CD4-positive, alpha-beta T cell treated with Interferon alpha-2 for 1 hour (primary cell): ENCODE data around the gene TPCN1.
A peak's percentile ranks its signal among the peaks of the same experiment; 100 is the strongest.

Experiments used
- DNase-seq, 2 donors: peaks; one replicate each; pipeline ENCODE4 v3.0.0-alpha.2; 2020 to 2022

TPCN1 gene

DNA sequence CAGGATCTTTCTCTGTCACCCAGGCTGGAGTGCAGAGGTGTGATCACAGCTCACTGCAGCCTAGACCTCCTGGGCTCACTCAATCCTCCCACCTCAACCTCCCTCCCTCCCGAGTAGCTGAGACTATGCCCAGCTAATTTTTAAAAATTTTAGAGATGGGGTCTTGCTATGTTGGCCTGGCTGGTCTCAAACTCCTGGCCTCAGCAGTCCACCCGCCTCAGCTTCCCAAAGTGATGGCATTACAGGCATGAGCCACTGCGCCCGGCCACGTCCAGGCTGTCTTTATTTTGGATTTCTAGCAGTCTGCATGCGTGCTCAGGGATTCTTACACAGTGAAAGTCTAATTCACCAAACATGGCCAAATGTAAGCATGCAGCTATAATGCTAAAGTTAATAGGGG lies 95.9 kb downstream of the TPCN1 start:
- no peak for DNase-seq

DNA sequence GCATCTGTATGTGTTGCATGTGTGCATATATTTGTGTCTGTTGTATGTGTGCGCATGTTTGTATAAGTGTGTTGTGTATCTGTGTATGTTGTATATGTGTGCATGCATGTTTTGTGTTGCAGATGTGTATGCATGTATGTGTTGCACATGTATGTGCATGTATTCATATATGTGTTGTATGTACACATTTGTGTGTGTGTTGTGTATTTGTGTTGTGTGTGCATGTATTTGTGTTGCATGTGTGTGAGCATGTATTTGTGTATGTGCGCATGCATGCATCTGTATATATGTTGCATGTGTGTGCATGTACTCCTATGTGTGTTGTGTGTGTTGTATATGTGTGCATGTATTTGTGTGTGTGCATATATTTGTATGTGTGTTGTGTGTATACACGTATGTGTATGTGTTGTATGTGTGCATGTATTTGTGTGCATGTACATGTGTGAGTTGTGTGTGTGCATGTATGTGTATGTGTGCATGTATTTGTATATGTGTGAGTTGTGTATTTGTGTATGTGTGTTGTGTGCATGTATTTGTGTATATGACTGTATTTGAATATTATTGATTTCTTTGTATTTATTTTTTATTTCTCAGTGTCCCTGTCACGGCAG lies 96.9 kb downstream of the TPCN1 start:
- no peak for DNase-seq

DNA sequence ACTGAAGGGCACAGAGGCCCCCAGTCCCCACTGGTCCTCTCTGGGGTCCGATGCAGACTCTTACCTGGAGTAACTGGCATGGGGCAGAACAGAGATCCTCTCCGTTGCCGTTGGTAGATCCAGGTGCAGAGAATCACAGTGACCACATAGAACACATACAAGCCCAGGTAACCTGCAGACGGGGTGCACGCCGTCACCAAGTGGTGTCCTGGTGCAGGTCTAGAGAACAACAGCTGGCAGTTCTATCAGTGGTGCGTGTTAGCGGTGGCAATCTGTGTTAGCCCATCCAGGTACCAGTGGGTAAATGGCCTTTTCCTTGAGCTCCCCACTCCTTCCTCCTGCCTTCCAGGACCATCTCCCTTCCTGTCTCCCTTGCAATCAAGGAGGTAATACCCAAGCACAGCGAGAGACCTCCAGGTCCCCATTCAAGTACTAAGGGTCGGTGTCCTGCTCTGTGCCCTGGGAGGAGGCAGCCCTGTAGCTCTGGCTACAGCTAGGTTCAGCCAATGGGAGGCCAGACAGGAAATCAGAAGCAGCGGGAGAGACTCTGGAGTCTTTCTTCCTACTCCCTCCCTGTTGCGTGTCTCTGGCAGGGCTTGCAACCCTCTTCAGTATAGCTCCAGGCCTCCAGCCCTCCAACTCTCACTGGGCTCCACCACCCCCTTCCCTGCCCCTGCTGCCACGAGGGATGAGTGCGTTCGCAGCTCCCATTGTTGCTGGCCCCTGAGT lies 97.8 kb downstream of the TPCN1 start:
- DNase-seq: no peak

DNA sequence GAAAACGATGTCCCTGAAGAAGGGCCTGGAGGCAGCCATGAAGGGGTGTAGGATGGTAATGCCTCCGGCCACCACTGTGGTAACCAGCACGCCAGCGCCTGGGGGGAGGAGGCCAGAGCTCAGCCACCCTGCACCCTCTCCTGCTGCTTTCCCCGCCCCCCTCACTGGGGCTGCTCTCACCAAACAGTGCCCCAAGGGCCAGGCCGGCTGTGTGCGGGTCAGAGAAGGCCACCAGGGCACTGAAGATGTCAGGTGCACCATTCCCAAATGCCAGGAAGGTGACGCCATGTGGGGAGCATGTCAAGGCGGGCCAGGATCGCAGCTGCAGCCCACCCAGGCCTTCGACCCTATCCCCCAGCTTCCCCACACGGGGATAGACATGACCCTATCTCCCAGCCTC lies 99.1 kb downstream of the TPCN1 start:
- DNase-seq: no peak

DNA sequence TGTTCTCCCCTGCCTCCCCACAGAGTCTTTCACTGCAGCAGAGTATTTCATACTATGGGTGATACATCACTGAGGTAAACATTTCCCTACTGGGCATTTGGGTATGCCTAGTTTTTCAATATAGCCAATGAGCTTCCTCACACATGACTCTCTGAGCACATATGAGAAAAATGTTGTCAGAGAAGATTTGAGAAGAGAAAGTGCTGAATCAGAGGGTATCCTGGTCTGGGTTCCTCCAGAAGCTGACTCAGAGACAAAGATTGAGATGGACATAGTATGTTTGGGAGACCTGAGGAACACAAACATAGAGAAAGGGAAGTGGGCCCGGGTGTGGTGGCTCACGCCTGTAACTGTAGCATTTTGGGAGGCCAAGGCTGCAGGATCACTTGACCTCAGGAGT lies 101.1 kb downstream of the TPCN1 start:
- DNase-seq: no peak

GRCh38 chr12:113325916-113326315 lies 104.7 kb downstream of the TPCN1 start:
- DNase-seq: no peak

GRCh38 chr12:113326775-113327395 lies 105.6 kb downstream of the TPCN1 start:
- no peak for DNase-seq

- DNase-seq: no peak
Observed at GRCh38 chr12:113328368-113328889, 107.2 kb downstream of the TPCN1 start.

DNA sequence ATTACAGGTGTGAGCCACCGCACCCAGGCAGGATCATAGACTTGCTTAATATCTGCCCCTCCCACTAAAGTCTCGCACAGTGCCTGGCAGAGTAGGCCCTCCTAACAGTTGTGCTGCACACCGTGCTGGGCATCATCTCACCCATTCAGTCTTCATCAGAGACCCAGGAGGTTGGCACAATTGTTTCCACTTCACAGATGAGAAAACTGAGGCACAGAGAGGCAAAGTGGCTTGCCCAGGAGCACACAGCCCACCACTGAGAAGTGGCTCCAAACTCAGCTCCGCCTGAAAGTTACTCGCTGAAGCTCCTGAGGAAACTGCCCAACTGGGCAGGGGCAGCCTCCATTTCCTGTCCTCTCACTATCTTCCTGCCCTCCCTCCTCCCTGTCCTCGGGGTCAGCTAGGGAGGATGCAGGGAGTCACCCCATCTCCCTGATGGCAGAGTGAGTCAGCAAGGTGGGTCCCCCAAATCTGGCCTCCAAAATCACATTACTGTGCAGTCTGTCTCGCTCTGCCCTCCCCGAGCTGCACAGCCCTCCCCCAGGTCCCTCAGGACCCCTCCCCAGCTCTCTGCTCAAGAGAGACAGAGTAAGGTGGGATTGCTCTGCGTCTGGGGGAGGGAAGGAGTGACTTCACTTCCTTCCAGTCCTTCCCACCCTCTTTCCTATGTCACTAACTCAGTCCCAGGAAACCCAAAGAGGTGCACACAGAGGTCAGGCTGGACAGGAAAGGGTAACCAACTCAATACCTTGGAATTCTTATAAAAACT lies 107.9 kb downstream of the TPCN1 start:
- no peak for DNase-seq

DNA sequence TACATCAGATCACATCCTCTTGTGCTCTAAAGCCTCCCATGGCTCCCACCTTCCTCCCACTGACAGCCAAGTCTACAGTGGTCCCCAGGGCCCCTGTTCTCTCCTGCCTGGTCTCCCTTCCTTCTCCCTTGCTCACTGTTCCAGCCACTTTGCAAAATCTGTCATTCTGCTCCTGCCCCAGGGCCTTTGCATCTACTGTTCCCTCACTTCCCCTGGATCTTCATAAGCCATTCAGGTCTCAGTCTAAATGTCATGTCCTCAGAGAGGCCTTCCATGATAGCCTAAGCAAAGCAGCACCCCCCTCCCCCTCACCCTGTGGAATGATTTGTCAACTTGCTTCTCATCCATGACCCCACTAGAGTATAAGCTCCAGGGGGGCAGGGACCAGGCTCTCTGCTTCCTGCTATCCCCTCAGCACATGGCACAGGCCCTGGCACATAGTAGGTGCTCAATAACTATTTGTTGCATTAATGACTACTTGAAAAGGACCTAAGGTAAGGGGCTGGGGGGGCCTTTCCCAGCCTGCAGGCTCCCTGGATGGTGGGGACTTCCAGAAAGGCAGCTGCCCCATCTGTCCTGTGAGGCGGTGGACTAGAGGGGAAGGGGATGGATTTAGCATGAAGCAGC lies 108.6 kb downstream of the TPCN1 start:
- no peak for DNase-seq

DNA sequence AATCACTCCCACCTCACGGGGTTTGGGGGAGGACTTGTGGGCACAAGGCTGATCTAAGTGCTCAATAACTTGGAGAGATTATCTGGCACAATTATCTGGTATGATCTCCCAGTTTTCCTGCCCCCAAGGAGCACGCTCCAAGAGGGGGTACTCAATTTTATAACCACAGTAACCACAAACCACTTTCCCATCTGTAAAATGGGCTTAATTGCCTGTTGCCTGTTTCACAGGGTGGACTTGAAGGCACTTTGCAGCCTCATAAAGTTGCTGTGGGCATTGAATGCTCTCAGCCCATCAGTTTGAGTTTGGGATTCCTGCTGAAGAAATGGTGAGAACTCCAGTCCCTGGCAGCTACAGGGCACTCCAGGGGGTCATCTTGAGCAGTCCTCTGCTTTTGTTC lies 109.2 kb downstream of the TPCN1 start:
- no peak for DNase-seq

DNA sequence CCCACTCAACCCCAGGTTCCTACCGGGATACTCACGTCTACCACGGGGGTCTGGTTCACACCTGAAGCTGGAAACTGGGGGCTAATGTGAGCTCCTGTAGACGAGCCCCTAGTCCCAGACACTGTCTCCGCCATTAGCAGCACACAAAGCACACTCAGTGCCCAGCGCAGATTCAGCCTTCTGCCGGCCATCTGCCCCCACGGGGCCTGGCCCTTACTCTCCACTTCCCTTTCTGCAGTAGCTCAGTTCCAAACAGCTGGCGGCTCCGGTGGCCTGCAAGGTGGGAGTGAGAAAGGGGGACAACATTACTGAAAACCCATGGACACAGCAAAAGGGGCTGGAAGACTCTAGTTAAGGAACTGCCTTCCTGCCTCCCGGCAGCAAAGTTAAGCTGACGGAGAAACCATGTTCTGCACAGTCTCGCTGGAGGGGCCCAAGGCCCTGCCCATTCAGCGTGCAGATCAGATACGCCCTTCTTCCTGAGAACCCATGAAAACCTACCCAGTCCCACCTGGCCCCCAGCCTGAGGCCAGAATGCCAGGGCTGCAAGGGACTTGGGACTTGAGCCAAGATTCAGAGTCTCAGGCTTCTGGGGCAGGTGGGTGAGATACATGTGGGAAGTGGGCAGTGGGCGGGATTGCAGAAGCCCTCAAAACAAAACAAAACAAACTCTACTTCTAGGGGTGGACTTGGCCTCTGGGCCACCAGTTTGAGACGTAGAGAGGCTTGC lies 111.6 kb downstream of the TPCN1 start:
- no peak for DNase-seq

GRCh38 chr12:113333418-113333750 lies 112.1 kb downstream of the TPCN1 start:
- no peak for DNase-seq

- peak in 1 of 2 donors; percentile 35 for DNase-seq
Observed at GRCh38 chr12:113333877-113334785, 112.9 kb downstream of the TPCN1 start.

GRCh38 chr12:113334786-113335539 lies 113.7 kb downstream of the TPCN1 start, which contains the start of gene SLC8B1:
Gene SLC8B1, minus strand, starts transcription at chr12:113335109. Its CDS starts 2,231 bp downstream, at chr12:113332878.
- peak; percentile 84 to 91 for DNase-seq

GRCh38 chr12:113339540-113339939 lies 118.3 kb downstream of the TPCN1 start:
- no peak for DNase-seq

GRCh38 chr12:113340061-113340460 lies 118.8 kb downstream of the TPCN1 start:
- no peak for DNase-seq

GRCh38 chr12:113341535-113341934 lies 120.3 kb downstream of the TPCN1 start:
- DNase-seq: no peak

DNA sequence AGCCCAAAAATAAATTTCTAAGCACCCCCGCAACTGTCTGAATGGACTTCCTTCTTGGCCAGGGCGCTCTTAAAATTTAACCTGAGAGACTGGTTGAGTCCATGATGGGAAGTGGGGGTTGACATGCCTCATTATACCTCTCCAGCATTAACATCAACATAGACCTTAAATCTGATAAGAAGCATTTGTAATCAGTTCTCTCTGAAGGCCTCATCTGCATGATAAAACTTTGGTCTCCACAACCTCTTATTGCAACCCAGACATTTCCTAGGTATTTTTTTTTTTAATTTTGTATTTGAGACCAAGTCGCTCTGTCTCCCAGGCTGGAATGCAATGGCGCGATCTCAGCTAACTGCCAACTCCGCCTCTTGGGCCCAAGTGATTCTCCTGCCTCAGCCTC lies 124.1 kb downstream of the TPCN1 start:
- no peak for DNase-seq

GRCh38 chr12:113346353-113346752 lies 125.1 kb downstream of the TPCN1 start:
- no peak for DNase-seq
